Measurements from ENCODE around the gene AHRR.
A peak's percentile ranks its signal among the peaks of the same experiment; 100 is the strongest.
"Not testable (repeated sequence)": the region's sequence is repeated elsewhere in the genome, so short reads cannot be mapped to it uniquely, and the experiment has no call there.

Gene AHRR

DNA sequence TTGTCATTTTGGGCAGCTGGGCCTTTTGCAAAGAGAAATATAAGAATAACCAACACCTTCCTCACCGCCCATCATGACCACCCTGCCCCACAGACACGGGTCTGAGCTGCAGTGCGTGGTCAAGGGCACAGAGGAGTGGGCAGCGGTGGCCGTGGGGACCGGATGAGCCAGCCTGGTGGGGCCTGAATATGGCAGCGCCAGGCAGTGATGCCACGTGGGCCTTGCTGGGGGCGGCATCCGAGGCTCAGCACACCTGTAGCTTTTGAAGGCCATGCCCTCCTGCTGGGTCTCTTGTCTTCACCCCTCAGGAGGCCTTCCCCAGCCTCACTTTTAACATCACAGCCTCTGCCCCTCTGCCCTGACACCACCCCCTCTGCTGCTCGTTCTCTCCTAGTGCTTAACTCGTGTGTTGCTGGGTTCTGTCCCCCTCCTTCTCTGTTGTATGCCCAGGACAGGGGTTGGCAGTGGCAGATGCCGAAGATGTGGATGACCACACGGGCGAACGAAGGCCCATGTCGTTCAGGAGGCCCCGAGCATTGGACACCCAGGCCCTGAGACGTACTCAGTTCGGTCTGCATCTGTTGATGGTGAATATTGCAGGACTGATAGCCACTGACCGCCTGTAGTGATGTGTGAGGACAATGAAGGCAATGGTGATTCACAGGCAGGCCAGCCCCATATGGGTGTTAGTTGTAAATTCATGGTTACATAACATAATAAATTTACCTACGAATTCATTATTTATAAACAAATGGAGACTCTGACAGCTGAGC lies 46.0 kb downstream of the AHRR start:
- no peak for DNase-seq (ENCODE audit: low read depth in 2 of 2)

DNA sequence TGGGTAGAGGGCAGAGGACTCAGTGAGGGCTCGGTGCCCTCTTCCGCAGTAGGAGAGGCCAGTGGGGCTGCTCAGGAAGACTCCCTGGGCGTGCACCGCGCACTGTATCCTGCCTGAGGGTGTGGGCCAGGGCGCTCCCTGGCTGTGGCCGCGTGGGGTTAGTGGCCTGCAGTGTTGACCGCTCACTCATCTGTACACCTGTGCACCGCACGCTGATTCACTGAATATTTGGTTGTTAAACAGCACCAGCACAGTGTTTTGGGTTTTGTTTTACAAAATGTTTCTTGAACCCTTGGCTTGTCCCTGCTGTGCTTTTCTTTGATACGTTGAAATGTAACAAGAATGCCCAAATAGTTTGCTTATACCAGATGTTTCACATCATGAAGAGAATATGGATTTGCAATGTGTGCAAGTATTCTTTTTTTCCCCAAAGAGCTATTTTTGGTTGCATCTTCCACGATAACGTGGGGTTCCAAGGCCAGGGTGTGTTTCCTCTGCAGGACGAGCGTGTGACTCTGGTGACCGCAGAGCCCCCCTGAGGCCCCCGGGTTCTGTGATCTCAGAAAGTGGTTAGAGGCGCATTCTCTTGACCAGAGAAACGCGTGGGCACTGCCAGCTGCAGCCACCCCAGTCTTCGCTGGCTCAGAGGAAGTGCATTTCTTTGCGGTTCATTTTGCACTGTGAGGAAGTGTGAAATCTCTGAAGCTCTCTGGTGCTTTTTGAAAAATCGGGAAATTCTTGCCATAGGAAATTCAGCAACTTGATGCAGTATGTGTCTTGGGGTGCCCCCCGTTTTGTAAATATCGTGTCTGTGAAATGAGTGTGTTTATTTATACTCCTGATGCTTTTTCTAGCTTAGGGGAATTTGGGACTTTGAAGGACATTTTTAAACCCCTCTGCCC lies 46.9 kb downstream of the AHRR start:
- DNase-seq (ENCODE audit: low read depth in 2 of 2): peak in 1 of 2 experiments; percentile 34

DNA sequence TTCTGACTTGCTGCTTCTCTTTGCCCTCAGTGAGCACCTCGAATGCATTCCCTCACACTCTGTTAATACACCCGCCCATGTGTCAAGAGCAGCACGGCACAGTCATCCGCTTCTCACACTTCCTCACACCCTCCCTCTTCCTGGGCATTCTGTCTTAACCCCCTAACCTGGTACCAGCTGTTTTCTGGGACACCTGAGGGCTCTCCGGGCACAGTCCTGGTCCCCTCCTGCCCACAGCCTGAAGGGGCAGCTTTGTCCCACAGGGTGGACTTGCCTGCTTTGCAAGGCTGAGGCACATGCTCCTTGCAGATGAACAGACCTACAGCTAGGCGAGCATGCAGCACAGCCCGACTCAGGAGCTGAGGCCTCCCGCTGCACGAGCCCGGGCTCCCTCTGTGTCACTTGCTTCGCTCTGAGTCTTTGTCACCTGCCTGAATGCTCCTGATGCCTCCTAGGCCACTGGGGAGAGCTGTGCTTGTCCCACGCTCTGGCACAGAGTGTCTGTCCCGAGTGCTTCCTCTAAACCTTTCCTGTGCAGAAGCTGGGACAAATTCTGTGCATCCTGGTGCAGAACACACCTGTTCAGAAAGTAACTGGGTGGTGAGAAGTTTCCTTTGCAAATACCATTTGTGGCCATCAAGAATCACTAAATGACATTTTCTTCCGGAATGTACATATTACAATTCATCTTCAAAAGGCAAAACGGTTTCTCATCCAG lies 47.8 kb downstream of the AHRR start:
- DNase-seq (ENCODE audit: low read depth in 2 of 2): no peak

DNA sequence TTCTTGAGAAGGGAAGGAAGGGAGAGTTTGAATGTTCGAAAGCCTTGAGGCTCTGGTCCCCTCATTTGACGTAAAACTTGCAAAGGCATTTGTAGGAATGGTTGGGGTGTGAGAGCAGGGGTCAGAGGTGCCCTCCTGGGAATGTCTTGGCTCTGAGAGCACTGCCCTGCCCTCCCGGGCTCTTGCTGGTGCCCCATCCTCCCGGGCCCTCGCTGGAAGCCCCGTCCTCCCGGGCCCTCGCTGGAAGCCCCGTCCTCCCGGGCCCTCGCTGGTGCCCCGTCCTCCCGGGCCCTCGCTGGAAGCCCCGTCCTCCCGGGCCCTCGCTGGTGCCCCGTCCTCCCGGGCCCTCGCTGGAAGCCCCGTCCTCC lies 48.3 kb downstream of the AHRR start:
- not testable (repeated sequence) for DNase-seq (ENCODE audit: low read depth in 2 of 2)

DNA sequence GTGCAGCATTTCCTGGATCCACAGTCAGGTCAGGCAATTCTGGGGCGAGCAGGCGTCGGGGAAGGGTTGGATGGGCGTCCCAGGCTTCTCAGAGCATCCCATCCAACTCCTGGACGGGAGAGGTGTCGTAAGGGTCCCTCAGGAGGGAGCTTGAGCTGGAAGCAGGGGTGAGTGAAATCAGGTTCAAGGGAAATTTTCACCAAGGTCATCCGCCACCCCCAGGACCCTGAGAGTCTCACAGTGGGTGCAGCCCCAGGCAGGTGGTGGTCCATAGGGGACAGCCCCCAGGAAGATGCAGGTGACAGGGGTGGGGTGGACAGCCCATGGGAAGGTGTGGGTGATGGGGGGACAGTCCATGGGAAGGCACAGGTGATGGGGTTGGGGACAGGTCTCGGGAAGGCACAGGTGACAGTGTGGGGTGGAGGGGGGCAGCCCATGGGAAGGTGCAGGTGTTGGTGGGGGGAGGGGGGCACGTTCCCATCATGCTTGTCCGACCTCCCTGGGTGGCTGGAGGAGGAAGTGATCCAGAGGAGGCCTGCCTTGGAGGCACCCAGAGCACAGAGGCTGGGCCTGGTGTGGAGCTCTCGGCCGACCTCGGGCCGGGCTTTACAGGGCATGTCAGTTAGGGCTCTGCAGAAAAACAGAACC lies 48.9 kb downstream of the AHRR start:
- no peak for DNase-seq (ENCODE audit: low read depth in 2 of 2)

DNA sequence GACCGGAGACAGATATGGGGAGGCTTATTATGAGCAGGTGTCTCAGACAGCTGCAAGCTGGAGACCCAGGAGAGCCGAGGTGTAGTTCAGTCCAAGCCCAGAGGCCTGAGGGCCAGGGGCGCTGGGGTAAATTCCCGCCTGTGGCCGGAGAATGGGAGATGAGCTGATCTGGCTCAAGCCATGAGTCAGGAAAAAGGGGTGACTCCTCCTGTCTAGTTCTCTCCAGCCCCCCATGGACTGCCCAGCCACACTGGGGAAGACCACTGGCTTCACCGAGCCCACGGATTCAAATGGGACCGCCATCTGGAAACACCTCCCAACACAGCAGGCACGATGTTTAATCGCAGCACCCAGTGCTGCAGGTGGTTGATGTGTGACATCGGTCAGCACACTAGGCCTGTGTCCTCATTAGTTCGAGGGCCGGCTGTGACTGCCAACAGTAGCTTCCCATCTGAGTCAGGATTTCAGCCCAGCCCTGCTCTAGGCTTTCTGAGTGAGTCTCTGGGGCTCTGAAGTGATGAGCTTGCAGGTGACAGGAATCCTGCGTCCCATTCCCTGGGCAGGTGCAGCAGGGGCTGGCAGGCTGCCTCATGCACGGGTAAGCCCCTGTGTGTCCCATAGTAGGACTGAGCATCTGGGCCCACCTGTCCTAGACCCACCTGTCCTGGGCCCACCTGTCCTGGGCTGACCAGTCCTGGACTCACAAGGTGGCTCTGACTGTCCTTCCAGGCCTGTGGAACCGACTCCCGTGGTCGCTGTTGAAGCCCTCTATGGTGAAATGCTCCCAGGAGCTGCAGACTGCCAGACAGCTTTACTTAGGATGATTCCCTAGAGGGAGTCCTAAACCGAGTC lies 49.7 kb downstream of the AHRR start:
- no peak for DNase-seq (ENCODE audit: low read depth in 2 of 2)

DNA sequence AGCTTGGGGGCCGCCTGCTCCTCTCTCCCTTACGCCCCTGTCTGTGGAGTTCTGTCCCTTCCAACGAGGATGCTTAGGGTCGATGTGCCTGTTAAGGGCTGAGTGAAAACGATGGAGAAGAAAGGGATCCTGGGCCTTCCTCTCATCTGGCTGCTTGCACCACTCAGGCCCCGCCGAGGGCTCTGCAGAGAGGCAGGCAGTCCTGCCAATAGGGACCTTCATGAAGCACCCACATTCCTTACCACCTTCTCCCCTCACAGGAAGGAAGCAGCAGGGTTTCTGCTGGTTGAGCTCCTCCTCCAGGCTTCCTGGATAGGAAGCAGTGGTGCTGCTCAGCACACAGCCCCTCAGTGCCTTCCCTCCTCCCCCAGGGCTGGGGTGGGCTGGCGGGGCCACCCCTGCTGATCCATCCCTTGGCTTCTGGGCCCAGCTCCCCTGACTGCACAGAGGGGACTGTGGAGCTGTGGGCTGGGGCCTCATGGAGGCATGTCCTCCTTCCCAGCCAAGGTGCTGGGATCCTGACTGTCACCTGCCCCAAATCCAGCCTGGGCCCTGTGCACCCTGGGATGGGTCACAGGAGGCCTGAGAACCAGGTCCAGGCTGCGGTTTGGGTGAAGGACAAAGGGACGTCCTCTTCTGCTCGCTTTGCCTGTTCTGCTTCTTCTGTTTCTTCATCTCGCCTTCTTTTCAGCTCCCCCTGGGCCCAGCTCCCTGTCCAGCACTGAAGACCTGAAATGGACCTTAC lies 50.5 kb downstream of the AHRR start:
- DNase-seq (ENCODE audit: low read depth in 2 of 2): no peak

DNA sequence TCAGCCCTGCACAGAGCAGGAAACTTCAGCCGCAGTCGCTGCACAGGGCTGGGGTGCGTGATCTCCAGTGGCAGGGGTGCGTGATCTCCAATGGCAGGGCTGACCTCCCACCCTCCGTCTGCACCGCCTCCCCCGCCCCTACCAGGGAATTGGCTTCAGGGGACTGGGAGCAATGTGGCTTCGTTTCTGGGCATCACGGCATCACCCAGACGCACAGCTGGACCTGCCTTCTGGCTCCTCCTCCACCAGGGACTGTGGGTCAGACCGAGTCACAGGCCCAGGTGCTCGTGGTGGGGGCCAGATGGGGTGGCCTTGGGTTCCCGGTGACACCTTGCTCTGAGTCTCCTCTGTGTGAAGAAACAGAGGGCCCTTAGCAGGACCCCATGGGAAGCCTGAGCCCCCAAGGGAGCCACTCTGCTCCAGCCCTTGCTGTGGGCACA lies 51.1 kb downstream of the AHRR start:
- no peak for DNase-seq (ENCODE audit: low read depth in 2 of 2)

DNA sequence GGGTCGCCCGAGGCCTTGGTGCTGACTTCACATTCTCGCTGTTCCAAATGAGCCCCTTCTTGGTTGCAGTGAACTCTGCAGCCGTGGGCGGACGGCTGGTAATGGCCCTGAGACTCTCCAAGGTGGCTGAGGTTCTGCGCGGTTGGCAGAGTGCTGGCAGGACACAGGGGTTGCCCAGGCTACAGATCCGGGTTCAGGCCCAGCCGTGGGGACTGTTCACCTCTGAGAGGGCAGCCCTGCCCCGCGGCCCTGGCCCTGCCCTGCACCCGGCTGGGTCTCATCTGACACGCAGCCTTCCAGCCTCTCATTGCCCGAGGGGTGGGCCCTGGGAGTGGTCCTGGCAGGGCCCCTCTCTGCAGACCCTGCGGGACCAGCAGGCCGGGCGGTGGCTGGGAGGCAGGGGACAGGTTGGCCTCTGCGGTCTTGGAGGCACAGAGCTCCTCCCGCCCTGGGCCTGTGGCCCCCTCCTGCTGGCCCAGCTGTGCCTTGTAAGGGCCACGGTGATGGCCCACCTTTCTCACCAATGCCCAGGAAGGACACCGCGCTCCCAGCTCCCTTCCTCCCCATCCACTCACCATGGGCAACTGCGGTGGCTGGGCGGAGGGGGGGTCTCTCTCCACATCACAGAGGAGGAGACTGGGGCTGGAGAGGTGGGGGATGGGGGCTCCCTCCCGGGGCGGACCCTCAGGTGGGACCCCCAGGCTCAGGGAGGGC lies 51.6 kb downstream of the AHRR start:
- DNase-seq (ENCODE audit: low read depth in 2 of 2): no peak

DNA sequence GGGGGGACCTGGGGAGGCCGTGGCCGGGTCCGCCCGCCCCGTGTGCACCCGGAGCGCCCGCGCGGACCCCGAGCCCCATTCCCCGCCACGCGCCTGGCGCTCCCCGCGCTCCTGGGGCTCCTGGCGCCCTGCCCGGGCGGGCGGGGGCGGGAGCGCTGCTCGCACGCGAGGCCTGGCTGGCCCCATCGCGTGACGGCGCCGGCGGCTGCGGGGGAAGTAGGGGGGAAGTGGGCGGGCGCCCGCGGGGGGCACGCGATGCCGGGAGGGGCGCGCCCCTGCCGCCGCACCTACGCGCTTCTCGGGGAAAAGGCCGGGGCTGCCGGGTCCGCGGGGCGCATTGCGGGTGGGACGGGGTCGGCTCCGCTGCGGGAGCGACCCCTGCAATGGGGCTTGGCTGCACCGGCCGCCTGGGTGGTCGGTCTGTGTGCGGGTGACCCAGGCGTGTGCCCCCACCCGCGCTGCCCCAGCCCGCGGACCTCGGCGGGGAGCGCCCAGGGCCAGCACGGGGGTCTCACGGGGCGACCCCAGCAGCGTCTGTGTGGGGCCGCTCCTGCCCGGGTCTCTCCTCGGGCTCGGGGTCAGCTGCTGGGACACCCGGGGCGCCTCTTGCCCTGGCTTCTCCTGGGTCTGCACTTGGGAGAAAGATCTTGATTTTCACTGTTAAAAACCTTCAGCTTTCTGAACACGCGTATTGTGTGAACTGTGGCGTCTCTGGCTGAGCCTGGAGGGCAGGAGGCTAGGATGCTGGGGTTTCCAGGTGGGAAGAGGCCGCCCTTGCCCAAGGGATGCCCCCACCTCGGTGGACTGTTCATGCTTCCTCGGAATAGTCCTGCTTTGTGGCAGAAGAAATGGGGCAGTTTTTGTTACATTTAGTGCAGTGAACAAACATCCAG lies 52.4 kb downstream of the AHRR start:
- peak; percentile 65 to 67 for DNase-seq (ENCODE audit: low read depth in 2 of 2)

DNA sequence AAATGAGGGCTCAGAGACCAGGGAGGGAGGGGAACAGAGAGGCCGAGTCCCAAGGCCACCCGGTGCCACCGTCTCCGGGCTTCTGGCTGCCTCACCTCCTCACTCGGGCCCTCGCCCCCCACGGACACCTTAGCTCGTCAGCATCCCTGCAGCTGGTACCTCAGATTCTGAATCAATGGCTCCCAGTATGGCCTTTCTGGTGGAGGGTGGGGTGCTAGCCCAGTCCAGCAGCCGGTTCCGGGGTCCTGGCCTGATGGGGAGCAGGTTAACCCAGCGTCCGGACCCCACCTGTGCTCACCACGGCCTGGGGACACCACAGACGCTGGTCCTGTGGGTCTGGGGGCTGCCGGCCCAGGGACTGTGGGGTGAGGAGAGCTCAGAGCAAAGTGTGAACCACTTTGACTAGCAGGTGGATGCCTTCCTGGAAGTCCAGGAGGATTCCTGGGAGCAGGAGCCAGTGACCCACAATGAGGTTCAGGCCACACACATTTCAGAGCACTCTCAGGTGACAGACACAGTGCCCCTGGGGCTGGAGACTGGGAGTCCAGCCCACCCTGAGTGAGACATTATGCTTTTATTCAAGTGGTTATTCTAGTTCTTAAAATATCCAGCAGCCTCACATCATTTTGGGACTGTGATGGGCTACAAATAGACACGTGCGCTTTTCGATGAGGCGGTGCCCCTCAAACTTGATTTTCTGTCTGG lies 53.3 kb downstream of the AHRR start:
- no peak for DNase-seq (ENCODE audit: low read depth in 2 of 2)

DNA sequence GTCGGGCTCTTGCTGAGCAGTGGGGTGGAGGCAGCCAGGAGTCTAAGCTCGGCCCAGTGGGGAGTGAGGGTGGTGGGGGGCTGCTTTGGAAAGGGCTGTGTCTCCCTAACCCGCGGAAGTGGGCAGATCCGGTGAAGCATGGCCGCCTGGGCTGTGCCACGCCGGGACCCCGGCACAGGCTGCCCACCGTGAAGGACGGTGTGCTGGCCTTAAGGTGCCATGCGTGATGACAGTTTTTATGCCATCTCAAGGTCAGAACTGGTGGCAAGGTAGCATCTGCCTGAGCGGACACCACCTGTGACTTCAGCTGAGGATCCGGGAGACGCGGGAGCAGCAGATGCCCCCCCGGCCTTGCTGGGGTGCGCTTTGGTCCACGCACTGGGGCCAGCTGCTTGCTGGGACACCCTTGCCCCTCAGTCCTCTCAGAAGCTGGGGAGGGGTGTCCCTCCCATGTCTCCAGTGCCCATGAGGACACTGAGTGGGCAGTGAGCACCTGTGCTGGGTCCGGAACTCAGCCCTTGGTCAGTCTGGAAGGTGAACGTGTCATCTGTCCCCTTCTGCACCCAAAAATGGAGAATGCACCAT lies 53.9 kb downstream of the AHRR start:
- no peak for DNase-seq (ENCODE audit: low read depth in 2 of 2)

DNA sequence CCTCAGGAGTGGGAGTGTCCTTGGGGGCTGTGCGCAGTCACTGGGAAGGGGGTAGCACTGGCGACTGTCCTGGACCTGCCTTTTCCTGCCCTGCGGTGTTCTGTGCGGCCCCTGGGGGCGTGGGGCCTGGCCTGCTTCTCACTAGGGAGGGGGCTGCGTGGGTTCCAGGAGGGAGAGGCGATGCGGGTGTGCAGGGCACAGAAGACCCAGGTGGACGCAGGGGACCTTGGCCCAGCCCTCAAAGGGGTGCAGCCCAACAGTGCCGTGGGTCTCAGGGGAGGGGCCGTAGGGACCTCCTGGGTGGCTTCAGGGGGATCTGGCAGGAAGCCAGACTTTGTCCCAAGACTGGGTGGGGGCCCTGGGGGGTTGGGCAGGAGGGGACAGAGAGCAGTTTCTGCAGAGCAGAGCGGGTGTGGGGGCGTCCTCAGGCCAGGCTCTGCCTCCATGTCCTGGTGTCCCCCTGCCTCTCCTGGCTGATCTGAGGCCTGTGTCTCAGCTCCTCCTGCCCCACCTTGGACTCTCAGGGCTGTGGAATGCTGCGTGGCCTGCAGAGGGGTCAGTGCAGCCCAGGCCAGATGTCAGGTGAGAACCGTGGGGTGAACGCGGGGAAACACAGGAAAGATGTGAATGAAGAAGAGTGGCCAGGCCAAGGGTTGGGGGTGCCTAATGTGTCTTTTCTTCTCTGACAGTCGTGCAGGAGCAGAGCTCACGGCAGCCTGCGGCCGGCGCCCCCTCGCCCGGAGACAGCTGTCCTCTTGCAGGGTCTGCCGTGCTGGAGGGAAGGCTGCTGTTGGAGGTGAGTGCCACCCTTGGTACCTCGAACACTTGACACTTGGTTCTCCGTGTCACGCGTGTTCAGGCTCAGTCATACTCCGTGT lies 54.6 kb downstream of the AHRR start:
- no peak for DNase-seq (ENCODE audit: low read depth in 2 of 2)

DNA sequence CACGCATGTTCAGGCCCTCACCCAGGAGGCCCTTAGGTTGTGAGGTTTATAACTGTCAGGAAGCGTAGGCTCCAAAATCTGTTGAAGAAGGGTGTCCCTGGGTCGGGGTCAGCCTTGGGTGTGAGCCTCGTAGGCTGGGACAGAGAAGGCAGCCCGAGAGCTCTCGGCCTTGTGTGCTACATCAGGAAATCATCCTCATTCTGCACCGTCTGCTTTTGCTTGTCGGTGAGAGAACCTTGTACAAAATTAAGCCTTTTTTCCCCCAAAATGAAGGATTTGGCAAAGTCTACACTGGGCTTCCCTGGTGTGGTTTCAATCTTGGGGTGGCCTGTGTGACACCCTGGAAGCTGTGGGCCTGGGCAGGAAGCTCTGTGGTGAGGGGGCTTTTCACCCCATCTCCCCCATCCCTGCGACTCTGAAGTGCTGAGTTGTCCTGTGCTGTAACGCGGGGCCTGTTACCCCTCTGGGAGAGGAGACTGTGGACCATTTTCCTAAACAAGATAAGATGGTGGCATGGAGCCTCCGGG lies 55.3 kb downstream of the AHRR start:
- no peak for DNase-seq (ENCODE audit: low read depth in 2 of 2)

DNA sequence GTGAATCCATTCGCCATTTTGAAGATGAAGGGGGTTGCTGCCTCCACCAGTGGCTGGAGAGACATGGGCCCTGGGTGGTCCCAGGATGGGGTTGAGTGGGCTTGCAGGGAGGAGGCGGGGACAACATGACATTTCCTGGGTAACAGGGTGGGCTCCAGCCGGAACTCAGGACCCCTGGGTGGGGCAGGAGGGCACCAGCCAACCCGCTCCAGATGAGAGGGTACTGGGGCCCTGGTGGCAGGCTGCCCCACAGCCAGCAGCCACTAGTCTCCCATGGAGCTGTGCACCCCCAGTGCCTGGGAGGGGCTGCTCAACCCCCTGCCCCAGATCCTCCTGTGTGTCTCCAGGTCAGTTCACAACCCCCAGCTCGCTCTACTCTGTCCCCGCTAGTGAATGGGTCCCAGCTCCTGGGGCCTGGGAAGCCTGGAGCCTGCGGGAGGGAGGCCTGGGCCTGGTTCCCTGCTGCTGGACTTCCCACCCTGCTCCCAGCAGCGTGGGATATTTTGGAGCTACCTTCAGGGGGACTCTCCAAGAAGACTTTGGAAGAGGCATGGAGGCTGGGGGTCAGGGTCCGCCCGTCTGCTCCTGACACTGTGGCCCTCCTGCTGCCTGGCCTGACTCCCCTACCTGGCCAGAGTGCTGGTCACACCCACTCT lies 55.9 kb downstream of the AHRR start:
- no peak for DNase-seq (ENCODE audit: low read depth in 2 of 2)

Data from fibroblast of skin of left biceps (primary cell).